Mesenchymal stem cell (in vitro differentiated cells and primary cell): ENCODE results near the gene C1orf198.

ENCODE experiments used
- DNase-seq: peaks from one replicate; pipeline ENCODE4 v3.0.0-alpha.2; 2013
- H2AFZ ChIP-seq: one replicate; pipeline ENCODE4 v1.6.1; 2013; ENCODE audit warnings: low read depth, mild to moderate bottlenecking, control low read depth, inconsistent platforms, low read length, moderate library complexity
- H2AK5ac ChIP-seq: 2 replicates; pipeline ENCODE4 v1.6.1; 2013; ENCODE audit warnings: low read length, moderate library complexity, mild to moderate bottlenecking, inconsistent platforms; ENCODE audit not compliant: severe bottlenecking
- H2BK120ac ChIP-seq: one replicate; pipeline ENCODE4 v1.6.1; 2013; ENCODE audit warnings: low read depth, mild to moderate bottlenecking, inconsistent platforms, low read length, moderate library complexity
- H2BK12ac ChIP-seq, 2 experiments: one replicate each; pipeline ENCODE4 v1.6.1; 2013; ENCODE audit warnings: inconsistent platforms in 2 of 2, low read length in 2 of 2, mild to moderate bottlenecking in 2 of 2, moderate library complexity in 2 of 2, control low read depth in 1 of 2
- H2BK15ac ChIP-seq: one replicate; pipeline ENCODE4 v1.6.1; 2013; ENCODE audit warnings: mild to moderate bottlenecking, low read depth, inconsistent platforms; ENCODE audit not compliant: poor library complexity, severe bottlenecking
- H2BK5ac ChIP-seq: 2 replicates; pipeline ENCODE4 v1.6.1; 2013; ENCODE audit warnings: low read depth, mild to moderate bottlenecking, low read length, control low read depth, inconsistent platforms; ENCODE audit not compliant: poor library complexity, severe bottlenecking
- H3K14ac ChIP-seq, 2 experiments: one replicate each; pipeline ENCODE4 v1.6.1; 2013; ENCODE audit warnings: inconsistent platforms in 2 of 2, low read length in 2 of 2, control low read depth in 1 of 2, mild to moderate bottlenecking in 1 of 2, moderate library complexity in 1 of 2
- H3K18ac ChIP-seq, 2 experiments: one replicate each; pipeline ENCODE4 v1.6.1; 2013; ENCODE audit warnings: inconsistent platforms in 2 of 2, low read length in 2 of 2, control low read depth in 1 of 2, low read depth in 1 of 2, mild to moderate bottlenecking in 1 of 2
- H3K23ac ChIP-seq, 2 experiments: one replicate each; pipeline ENCODE4 v1.6.1; 2013; ENCODE audit warnings: inconsistent platforms in 2 of 2, low read length in 2 of 2, mild to moderate bottlenecking in 2 of 2, moderate library complexity in 2 of 2, control low read depth in 1 of 2
- H3K27ac ChIP-seq: 2 replicates; pipeline ENCODE4 v1.5.1; 2013; ENCODE audit warnings: mild to moderate bottlenecking, moderate library complexity, low read length, control low read depth, inconsistent platforms; ENCODE audit not compliant: poor library complexity, severe bottlenecking
- H3K27me3 ChIP-seq, 2 experiments: 2 replicates each; pipeline versions ENCODE4 v1.6.1 to v1.7.0; 2013; ENCODE audit warnings: low read length in 2 of 2, mild to moderate bottlenecking in 2 of 2, moderate library complexity in 2 of 2, control low read depth in 1 of 2, inconsistent platforms in 1 of 2; ENCODE audit not compliant: control insufficient read depth in 1 of 2, insufficient read depth in 1 of 2
- H3K36me3 ChIP-seq, 2 experiments: 2 replicates each; pipeline versions ENCODE4 v1.6.1 to v1.7.0; 2013; ENCODE audit warnings: low read length in 2 of 2, control low read depth in 1 of 2, inconsistent platforms in 1 of 2, low read depth in 1 of 2, mild to moderate bottlenecking in 1 of 2; ENCODE audit not compliant: insufficient read depth in 2 of 2, control insufficient read depth in 1 of 2
- H3K4ac ChIP-seq, 2 experiments: one replicate each; pipeline ENCODE4 v1.6.1; 2013; ENCODE audit warnings: inconsistent platforms in 2 of 2, low read length in 2 of 2, mild to moderate bottlenecking in 2 of 2, moderate library complexity in 2 of 2, control low read depth in 1 of 2, low read depth in 1 of 2
- H3K4me1 ChIP-seq: 2 replicates; pipeline ENCODE4 v1.6.1; 2013; ENCODE audit warnings: low read depth, low read length, control low read depth; ENCODE audit not compliant: control insufficient read depth, insufficient read depth
- H3K4me2 ChIP-seq: 2 replicates; pipeline ENCODE4 v1.6.1; 2013; ENCODE audit warnings: low read length, mild to moderate bottlenecking, inconsistent platforms; ENCODE audit not compliant: poor library complexity, severe bottlenecking
- H3K4me3 ChIP-seq, 2 experiments: 2 replicates each; pipeline versions ENCODE4 v1.5.1 to v1.7.0; 2013; ENCODE audit warnings: low read length in 2 of 2, mild to moderate bottlenecking in 2 of 2, control low read depth in 1 of 2, low read depth in 1 of 2; ENCODE audit not compliant: insufficient read depth in 1 of 2
- H3K79me1 ChIP-seq: replicated peaks from 2 replicates; pipeline ENCODE4 v1.6.1; 2013; ENCODE audit warnings: mild to moderate bottlenecking, control low read depth, low read length, inconsistent platforms; ENCODE audit not compliant: poor library complexity, severe bottlenecking
- H3K9ac ChIP-seq: 2 replicates; pipeline ENCODE4 v1.7.0; 2013; ENCODE audit warnings: mild to moderate bottlenecking, low read length, moderate library complexity
- H3K9me3 ChIP-seq: 2 replicates; pipeline ENCODE4 v1.7.0; 2013; ENCODE audit warnings: mild to moderate bottlenecking, low read length; ENCODE audit not compliant: control insufficient read depth
- H4K8ac ChIP-seq: one replicate; pipeline ENCODE4 v1.6.1; 2013; ENCODE audit warnings: inconsistent platforms, mild to moderate bottlenecking, low read length, moderate library complexity
- H4K91ac ChIP-seq: one replicate; pipeline ENCODE4 v1.6.1; 2013; ENCODE audit warnings: mild to moderate bottlenecking, low read length, inconsistent platforms
- WGBS: methylation state at CpG from one replicate; pipeline ENCODE4 v1.1.7; 2013; ENCODE audit warnings: mixed read lengths; 5-methylcytosine and 5-hydroxymethylcytosine counted together

C1orf198 gene

GRCh38 chr1:230901671-230902070 lies 33.4 kb upstream of the C1orf198 start:
- H3K18ac ChIP-seq = no peak overlapping the region
- no peaks in the 10 kb centered on the region for H3K4me1 ChIP-seq
- H3K79me1 ChIP-seq = no peaks in the 10 kb centered on the region
- no peaks in the 10 kb centered on the region for H3K27me3 ChIP-seq
- no peak overlapping the region for H3K27ac ChIP-seq
- no peaks in the 10 kb centered on the region for H3K36me3 ChIP-seq
- no peak overlapping the region for H3K23ac ChIP-seq
- no peak overlapping the region for H2AFZ ChIP-seq
- no peak overlapping the region for H3K4ac ChIP-seq
- no peak for DNase-seq
- no peak overlapping the region for H3K9ac ChIP-seq
- 96% methylated on average over 6 of the region's 6 CpGs for WGBS
- H2BK120ac ChIP-seq = no peak overlapping the region
- H2BK15ac ChIP-seq = no peak overlapping the region
- no peak overlapping the region for H3K4me3 ChIP-seq
- no peaks in the 10 kb centered on the region for H3K9me3 ChIP-seq
- no peak overlapping the region for H3K14ac ChIP-seq
- no peak overlapping the region for H2BK5ac ChIP-seq
- no peak overlapping the region for H4K91ac ChIP-seq
- no peak overlapping the region for H3K4me2 ChIP-seq
- no peak overlapping the region for H4K8ac ChIP-seq
- no peak overlapping the region for H2BK12ac ChIP-seq
- no peak overlapping the region for H2AK5ac ChIP-seq

DNA sequence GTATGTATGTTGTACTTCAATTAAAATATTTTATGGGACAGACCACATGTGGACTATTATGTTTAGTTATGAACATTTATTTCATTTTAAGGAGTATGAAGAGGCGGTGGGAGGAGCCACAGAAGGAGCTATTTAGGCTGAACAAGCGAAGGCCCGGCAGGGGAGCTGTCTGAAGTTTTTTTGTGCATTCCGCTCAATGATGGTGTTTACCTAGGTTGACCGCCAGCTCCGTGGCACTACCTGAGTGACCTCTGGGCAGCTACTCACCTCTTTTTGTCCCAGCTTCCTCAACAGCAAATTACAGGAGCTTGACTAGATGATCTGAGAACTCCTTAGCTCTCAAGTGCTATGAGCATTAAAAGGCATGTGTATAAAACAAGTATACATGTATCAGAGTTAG lies 32.7 kb upstream of the C1orf198 start:
- H3K79me1 ChIP-seq = no peaks in the 10 kb centered on the region
- no peak overlapping the region for H2BK5ac ChIP-seq
- no peak overlapping the region for H4K91ac ChIP-seq
- no peak overlapping the region for H3K14ac ChIP-seq
- H3K9me3 ChIP-seq = no peaks in the 10 kb centered on the region
- H2BK120ac ChIP-seq = no peak overlapping the region
- H3K27me3 ChIP-seq = no peaks in the 10 kb centered on the region
- no peak overlapping the region for H2BK15ac ChIP-seq
- H3K4me2 ChIP-seq = no peak overlapping the region
- no peak overlapping the region for H3K18ac ChIP-seq
- no peak overlapping the region for H3K4ac ChIP-seq
- no peak overlapping the region for H3K9ac ChIP-seq
- no peaks in the 10 kb centered on the region for H3K36me3 ChIP-seq
- H2BK12ac ChIP-seq = no peak overlapping the region
- H2AK5ac ChIP-seq = no peak overlapping the region
- H3K4me1 ChIP-seq = no peaks in the 10 kb centered on the region
- no peak for DNase-seq
- 99% methylated on average over 6 of the region's 6 CpGs for WGBS
- H3K27ac ChIP-seq = no peak overlapping the region
- H4K8ac ChIP-seq = no peak overlapping the region
- no peak overlapping the region for H2AFZ ChIP-seq
- H3K4me3 ChIP-seq = no peak overlapping the region
- no peak overlapping the region for H3K23ac ChIP-seq

DNA sequence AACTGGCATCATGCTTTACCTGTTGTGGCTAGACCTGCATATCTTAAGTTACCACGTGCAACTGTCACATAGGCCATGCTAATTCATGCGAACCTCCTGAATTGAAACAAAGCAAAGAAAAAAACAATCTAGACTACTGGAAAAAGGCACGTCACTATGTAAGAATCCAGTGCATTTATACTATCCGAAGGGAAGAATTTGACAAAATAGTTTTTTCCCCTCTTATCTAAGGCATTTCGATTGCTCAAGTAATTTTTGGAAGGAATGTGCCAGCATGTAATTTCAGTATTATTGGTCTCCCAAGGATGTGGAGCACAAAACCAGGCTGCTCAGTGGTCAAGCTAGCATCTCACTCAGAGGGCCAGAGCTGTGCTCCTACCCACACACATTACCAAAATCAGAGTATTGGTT lies 31.5 kb upstream of the C1orf198 start:
- Histone ChIP-seq H4K91ac (no peak overlapping the region), H2BK12ac (no peak overlapping the region)
- 92% methylated on average over 3 of the region's 5 CpGs for WGBS

GRCh38 chr1:230898748-230899147 lies 30.4 kb upstream of the C1orf198 start:
- Histone ChIP-seq H3K27me3 (no peaks in the 10 kb centered on the region), H3K79me1 (no peaks in the 10 kb centered on the region), H2BK120ac (no peak overlapping the region), H3K4ac (no peak overlapping the region), H2BK12ac (no peak overlapping the region), H3K14ac (no peak overlapping the region), H2AK5ac (no peak overlapping the region), H3K27ac (no peak overlapping the region), H3K4me1 (no peaks in the 10 kb centered on the region), H2BK5ac (no peak overlapping the region), H4K8ac (no peak overlapping the region), H2AFZ (no peak overlapping the region), H3K4me3 (no peak overlapping the region), H3K36me3 (no peaks in the 10 kb centered on the region), H2BK15ac (no peak overlapping the region), H3K18ac (no peak overlapping the region), H3K9me3 (no peaks in the 10 kb centered on the region), H4K91ac (no peak overlapping the region), H3K9ac (no peak overlapping the region), H3K23ac (no peak overlapping the region), H3K4me2 (no peak overlapping the region)
- WGBS = 95% methylated on average over 8 of the region's 8 CpGs
- DNase-seq = no peak

More for the DNA sequence above, 31.5 kb upstream of the C1orf198 start:
- Histone ChIP-seq H3K4me2 (no peak overlapping the region), H2AFZ (no peak overlapping the region), H3K18ac (no peak overlapping the region), H2AK5ac (no peak overlapping the region), H3K4ac (no peak overlapping the region), H3K27me3 (no peaks in the 10 kb centered on the region), H3K79me1 (no peaks in the 10 kb centered on the region), H3K27ac (no peak overlapping the region), H4K8ac (no peak overlapping the region), H3K4me1 (no peaks in the 10 kb centered on the region), H3K23ac (no peak overlapping the region), H2BK5ac (no peak overlapping the region), H3K36me3 (no peaks in the 10 kb centered on the region), H3K4me3 (no peak overlapping the region), H2BK15ac (no peak overlapping the region), H3K14ac (no peak overlapping the region), H3K9me3 (no peaks in the 10 kb centered on the region), H2BK120ac (no peak overlapping the region), H3K9ac (no peak overlapping the region)
- DNase-seq = peak; percentile 49
